ENCODE data around the gene PLD2.

The PLD2 gene, protein sequence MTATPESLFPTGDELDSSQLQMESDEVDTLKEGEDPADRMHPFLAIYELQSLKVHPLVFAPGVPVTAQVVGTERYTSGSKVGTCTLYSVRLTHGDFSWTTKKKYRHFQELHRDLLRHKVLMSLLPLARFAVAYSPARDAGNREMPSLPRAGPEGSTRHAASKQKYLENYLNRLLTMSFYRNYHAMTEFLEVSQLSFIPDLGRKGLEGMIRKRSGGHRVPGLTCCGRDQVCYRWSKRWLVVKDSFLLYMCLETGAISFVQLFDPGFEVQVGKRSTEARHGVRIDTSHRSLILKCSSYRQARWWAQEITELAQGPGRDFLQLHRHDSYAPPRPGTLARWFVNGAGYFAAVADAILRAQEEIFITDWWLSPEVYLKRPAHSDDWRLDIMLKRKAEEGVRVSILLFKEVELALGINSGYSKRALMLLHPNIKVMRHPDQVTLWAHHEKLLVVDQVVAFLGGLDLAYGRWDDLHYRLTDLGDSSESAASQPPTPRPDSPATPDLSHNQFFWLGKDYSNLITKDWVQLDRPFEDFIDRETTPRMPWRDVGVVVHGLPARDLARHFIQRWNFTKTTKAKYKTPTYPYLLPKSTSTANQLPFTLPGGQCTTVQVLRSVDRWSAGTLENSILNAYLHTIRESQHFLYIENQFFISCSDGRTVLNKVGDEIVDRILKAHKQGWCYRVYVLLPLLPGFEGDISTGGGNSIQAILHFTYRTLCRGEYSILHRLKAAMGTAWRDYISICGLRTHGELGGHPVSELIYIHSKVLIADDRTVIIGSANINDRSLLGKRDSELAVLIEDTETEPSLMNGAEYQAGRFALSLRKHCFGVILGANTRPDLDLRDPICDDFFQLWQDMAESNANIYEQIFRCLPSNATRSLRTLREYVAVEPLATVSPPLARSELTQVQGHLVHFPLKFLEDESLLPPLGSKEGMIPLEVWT

DNA sequence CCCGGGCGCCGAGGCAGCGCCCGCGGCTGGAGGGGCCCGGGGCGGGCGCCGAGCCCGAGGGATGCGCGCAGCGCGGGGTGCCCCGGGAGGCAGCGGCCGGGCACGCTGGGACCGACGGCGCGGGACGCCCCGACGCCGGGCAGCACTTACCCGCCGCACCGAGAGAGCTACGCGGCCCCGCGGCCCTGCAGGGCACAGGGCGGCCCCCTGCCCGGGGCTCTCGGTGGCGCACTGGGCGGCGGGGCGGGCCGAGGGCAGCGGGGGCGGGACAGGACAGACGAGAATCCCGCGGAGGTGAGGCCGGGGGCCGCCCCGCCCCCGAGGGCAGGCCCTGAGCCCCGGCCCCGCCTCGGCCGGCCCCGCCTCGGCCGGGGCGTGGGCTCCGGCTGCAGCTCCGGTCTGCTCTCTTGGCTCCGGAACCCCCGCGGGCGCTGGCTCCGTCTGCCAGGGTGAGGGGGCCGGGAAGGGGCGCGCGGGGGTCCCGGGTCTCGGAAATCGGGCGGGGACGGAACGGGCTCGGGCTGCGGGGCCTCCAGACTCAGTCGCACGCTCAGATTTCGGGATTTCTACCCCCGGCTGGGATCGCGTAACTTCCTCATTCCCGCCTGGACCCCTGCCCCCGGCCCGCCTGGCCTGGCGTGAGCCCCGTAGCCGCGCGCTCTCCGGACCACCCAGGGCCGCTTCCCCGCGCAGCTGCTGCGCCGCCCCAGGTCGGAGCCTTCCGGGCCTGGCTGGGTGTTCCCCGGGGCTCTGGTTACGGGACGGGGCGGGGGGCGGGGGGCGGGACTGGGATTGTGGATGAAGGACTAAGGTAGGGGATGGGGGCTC is at the start of gene PLD2:
PLD2 (plus strand) TSS at position 376 of the 828 bp plus-strand sequence. CDS start 621 bp downstream, outside the sequence.
- DNase-seq (ENCODE audit: low read depth, low spot score), result peak; percentile 36
- H3K36me3 ChIP-seq (ENCODE audit: insufficient read depth, insufficient read length, low read length), result peaks cover 27% of the 10 kb centered on the region
- peak within 1 kb of the TSS; percentile 64 for H3K4me3 ChIP-seq (ENCODE audit: insufficient read length, low read depth)
- H3K9ac ChIP-seq (ENCODE audit: insufficient read length, low read depth), result peak within 1 kb of the TSS; percentile 77
- peaks cover 4% of the 10 kb centered on the region for H3K4me1 ChIP-seq (ENCODE audit: insufficient read depth, insufficient read length)
- H3K9me3 ChIP-seq (ENCODE audit: insufficient read depth, low read length), result no peaks in the 10 kb centered on the region
- TF ChIP-seq YY1 (IDR thresholded peaks at IDR 0.05; ENCODE audit: insufficient read depth, insufficient read length) (no peak), SUZ12 (IDR thresholded peaks at IDR 0.05; ENCODE audit: extremely low read depth, insufficient read depth, insufficient read length) (no peak), ZNF274 (IDR thresholded peaks at IDR 0.05; ENCODE audit: low read depth, low read length) (no peak)
- no peaks in the 10 kb centered on the region for H3K27me3 ChIP-seq (ENCODE audit: insufficient read depth, insufficient read length)

DNA sequence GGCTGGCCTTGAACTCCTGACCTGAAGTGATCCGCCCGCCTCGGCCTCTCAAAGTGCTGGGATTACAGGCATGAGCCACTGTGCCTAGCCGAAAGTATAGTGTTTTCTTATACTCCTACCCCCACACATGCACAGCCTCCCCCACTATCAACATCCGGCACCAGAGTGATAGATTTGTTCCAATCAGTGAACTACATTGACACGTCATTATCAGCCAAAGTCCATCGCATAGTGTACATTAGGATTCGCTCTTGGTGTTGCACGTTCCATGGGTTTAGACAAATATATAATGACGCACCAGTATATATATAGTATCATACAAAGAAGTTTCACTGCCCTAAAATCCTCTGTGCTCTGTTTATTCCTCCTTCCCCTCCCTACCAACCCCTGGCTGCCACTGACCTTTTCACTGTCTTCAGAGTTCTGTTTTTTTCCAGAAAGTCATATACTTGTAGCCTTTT is 47.1 kb upstream of the PLD2 start:
- Histone ChIP-seq H3K9ac (ENCODE audit: insufficient read length, low read depth) (no peak overlapping the region), H3K27me3 (ENCODE audit: insufficient read depth, insufficient read length) (no peaks in the 10 kb centered on the region), H3K4me3 (ENCODE audit: insufficient read length, low read depth) (no peak overlapping the region), H3K9me3 (ENCODE audit: insufficient read depth, low read length) (no peaks in the 10 kb centered on the region), H3K36me3 (ENCODE audit: insufficient read depth, insufficient read length, low read length) (no peaks in the 10 kb centered on the region), H3K4me1 (ENCODE audit: insufficient read depth, insufficient read length) (no peaks in the 10 kb centered on the region)
- TF ChIP-seq ZNF274 (IDR thresholded peaks at IDR 0.05; ENCODE audit: low read depth, low read length) (no peak), YY1 (IDR thresholded peaks at IDR 0.05; ENCODE audit: insufficient read depth, insufficient read length) (no peak), SUZ12 (IDR thresholded peaks at IDR 0.05; ENCODE audit: extremely low read depth, insufficient read depth, insufficient read length) (no peak)
- no peak for DNase-seq (ENCODE audit: low read depth, low spot score)

DNA sequence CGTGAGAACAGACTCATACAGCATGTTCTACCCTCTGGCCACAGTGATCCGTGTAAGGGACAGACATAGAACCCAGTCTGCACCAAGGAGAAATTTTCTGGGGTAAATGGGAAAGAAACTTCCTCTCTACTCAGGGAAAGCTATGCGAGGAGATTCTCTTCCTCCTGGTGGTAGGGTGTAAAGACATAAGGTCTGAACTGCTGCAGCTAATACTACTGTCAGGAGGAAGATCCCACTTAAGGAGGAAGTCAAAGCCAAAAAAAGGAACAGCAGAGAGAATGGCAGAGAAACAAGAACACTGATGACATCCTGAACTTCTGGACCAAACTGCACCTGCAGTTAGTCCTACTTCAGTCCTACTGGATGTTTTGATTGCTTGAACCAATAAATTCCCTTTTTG is 42.4 kb upstream of the PLD2 start:
- Histone ChIP-seq H3K4me3 (ENCODE audit: insufficient read length, low read depth) (no peak overlapping the region), H3K4me1 (ENCODE audit: insufficient read depth, insufficient read length) (no peaks in the 10 kb centered on the region), H3K9ac (ENCODE audit: insufficient read length, low read depth) (no peak overlapping the region), H3K27me3 (ENCODE audit: insufficient read depth, insufficient read length) (no peaks in the 10 kb centered on the region), H3K36me3 (ENCODE audit: insufficient read depth, insufficient read length, low read length) (no peaks in the 10 kb centered on the region), H3K9me3 (ENCODE audit: insufficient read depth, low read length) (no peaks in the 10 kb centered on the region)
- TF ChIP-seq ZNF274 (IDR thresholded peaks at IDR 0.05; ENCODE audit: low read depth, low read length) (no peak), SUZ12 (IDR thresholded peaks at IDR 0.05; ENCODE audit: extremely low read depth, insufficient read depth, insufficient read length) (no peak), YY1 (IDR thresholded peaks at IDR 0.05; ENCODE audit: insufficient read depth, insufficient read length) (no peak)
- DNase-seq (ENCODE audit: low read depth, low spot score), result no peak

DNA sequence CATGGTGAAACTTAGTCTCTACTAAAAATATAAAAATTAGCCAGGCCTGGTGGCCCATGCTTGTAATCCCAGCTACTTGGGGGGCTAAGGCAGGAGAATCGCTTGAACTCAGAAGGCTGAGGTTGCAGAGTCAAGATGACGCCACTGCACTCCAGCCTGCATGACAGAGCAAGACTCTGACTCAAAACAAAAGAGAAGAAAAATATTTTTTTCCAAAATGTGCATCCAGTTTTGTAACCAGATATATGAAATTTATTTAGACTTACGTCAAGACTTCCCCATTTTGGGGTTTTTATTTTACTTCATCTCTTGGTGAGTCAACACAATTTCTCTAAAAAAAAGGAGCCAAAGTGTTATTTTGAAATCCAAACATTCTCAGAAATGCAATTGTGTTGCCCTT is 40.8 kb upstream of the PLD2 start:
- Histone ChIP-seq H3K9ac (ENCODE audit: insufficient read length, low read depth) (no peak overlapping the region), H3K27me3 (ENCODE audit: insufficient read depth, insufficient read length) (no peaks in the 10 kb centered on the region), H3K9me3 (ENCODE audit: insufficient read depth, low read length) (no peaks in the 10 kb centered on the region), H3K36me3 (ENCODE audit: insufficient read depth, insufficient read length, low read length) (no peaks in the 10 kb centered on the region), H3K4me1 (ENCODE audit: insufficient read depth, insufficient read length) (no peaks in the 10 kb centered on the region), H3K4me3 (ENCODE audit: insufficient read length, low read depth) (no peak overlapping the region)
- TF ChIP-seq ZNF274 (IDR thresholded peaks at IDR 0.05; ENCODE audit: low read depth, low read length) (no peak), SUZ12 (IDR thresholded peaks at IDR 0.05; ENCODE audit: extremely low read depth, insufficient read depth, insufficient read length) (no peak), YY1 (IDR thresholded peaks at IDR 0.05; ENCODE audit: insufficient read depth, insufficient read length) (no peak)
- DNase-seq (ENCODE audit: low read depth, low spot score), result no peak

DNA sequence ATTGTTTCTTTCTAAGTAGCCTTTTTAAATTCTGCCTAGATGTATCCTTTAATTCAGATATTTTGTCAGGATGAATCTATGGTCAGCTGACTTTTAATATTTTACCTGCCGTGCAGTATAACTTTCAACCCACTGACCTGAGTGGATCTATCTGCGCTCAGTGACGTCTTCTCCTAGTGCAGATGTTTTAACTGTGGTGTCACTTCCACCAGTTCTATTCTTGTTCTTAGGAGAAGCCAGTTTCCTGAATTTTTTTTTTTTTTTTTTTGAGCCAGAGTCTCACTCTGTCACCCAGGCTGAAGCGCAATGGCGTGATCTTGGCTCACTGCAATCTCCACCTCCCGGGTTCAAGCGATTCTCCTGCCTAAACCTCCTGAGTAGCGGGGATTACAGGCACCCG is 40.2 kb upstream of the PLD2 start:
- TF ChIP-seq YY1 (IDR thresholded peaks at IDR 0.05; ENCODE audit: insufficient read depth, insufficient read length) (no peak), ZNF274 (IDR thresholded peaks at IDR 0.05; ENCODE audit: low read depth, low read length) (no peak)
- no peak overlapping the region for H3K4me3 ChIP-seq (ENCODE audit: insufficient read length, low read depth)
- no peak overlapping the region for H3K9ac ChIP-seq (ENCODE audit: insufficient read length, low read depth)
- H3K27me3 ChIP-seq (ENCODE audit: insufficient read depth, insufficient read length), result no peaks in the 10 kb centered on the region
- no peaks in the 10 kb centered on the region for H3K9me3 ChIP-seq (ENCODE audit: insufficient read depth, low read length)
- H3K36me3 ChIP-seq (ENCODE audit: insufficient read depth, insufficient read length, low read length), result no peaks in the 10 kb centered on the region
- DNase-seq (ENCODE audit: low read depth, low spot score), result no peak
- no peaks in the 10 kb centered on the region for H3K4me1 ChIP-seq (ENCODE audit: insufficient read depth, insufficient read length)

DNA sequence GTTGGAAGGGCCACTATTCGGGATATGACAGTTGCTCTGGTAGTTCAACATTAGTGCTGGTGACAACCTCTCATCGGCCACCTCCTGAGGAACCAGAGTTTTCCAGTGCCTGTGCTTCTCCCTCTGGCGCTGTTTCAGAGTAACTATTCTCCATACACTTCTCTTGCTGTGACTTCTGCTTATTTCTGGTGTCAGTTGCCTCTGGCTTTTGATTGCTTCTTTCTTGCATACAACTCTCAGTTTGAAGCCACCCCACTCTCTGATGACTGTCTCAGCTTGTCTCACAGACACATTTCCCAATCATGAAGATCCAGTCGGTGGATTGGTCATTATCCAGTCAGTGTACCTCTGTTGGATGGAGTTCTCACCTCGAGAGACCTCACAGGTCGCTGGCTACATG is 38.7 kb upstream of the PLD2 start:
- Histone ChIP-seq H3K4me3 (ENCODE audit: insufficient read length, low read depth) (no peak overlapping the region), H3K9ac (ENCODE audit: insufficient read length, low read depth) (no peak overlapping the region), H3K9me3 (ENCODE audit: insufficient read depth, low read length) (no peaks in the 10 kb centered on the region), H3K4me1 (ENCODE audit: insufficient read depth, insufficient read length) (peaks cover 3% of the 10 kb centered on the region), H3K27me3 (ENCODE audit: insufficient read depth, insufficient read length) (no peaks in the 10 kb centered on the region), H3K36me3 (ENCODE audit: insufficient read depth, insufficient read length, low read length) (no peaks in the 10 kb centered on the region)
- DNase-seq (ENCODE audit: low read depth, low spot score), result no peak
- no peak for TF ChIP-seq SUZ12 (IDR thresholded peaks at IDR 0.05; ENCODE audit: extremely low read depth, insufficient read depth, insufficient read length)
- no peak for TF ChIP-seq YY1 (IDR thresholded peaks at IDR 0.05; ENCODE audit: insufficient read depth, insufficient read length)
- no peak for TF ChIP-seq ZNF274 (IDR thresholded peaks at IDR 0.05; ENCODE audit: low read depth, low read length)
